Dedifferentiated amniotic fluid mesenchymal stem cell (primary cell): ENCODE data around the gene PRKG1.
A peak's percentile ranks its signal among the peaks of the same experiment; 100 is the strongest.
"Not testable (repeated sequence)": the region's sequence is repeated elsewhere in the genome, so short reads cannot be mapped to it uniquely, and the experiment has no call there.

Experiments
- DNase-seq: peaks from one replicate; pipeline ENCODE4 v3.0.0-alpha.2; 2016; ENCODE audit errors: extremely low spot score

Gene PRKG1

GRCh38 chr10:51651063-51651462 lies 576.8 kb downstream of the PRKG1 start:
- DNase-seq, result no peak

DNA sequence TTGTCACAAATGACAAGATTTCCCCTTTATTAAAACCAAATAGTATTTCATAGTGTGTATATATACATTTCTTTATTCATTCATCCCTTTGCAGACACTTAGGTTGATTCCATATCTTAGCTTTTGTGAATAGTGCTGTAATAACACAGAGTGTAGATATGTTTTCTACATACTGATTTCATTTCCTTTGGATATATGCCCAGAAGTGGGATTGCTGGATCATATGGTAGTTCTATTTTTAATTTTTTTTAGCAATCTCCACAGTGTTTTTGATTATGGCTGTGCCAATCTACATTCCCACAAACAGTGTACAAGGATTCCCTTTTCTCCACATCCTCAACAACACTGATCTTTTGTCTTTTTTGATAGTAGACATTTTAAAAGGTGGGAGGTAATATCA lies 578.7 kb downstream of the PRKG1 start:
- peak; percentile 41 for DNase-seq

DNA sequence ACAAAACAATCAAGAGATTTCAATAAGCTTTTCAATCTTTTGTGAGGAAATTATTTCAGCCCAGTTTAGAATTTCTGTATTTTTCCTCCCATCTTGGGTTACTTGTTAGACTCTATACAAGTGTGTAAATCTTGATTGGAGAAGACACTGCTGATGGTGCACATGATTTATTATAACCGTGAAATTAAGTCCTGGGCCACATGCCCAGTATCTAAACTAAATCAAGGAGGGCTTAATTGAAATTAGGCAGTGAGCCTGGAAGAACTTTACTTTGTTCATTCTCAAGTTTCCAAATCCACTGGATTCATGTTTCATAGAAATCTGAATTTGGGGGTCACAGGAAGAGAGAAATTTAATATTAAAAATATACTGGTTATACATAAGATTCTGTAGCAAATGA lies 580.6 kb downstream of the PRKG1 start:
- no peak for DNase-seq

DNA sequence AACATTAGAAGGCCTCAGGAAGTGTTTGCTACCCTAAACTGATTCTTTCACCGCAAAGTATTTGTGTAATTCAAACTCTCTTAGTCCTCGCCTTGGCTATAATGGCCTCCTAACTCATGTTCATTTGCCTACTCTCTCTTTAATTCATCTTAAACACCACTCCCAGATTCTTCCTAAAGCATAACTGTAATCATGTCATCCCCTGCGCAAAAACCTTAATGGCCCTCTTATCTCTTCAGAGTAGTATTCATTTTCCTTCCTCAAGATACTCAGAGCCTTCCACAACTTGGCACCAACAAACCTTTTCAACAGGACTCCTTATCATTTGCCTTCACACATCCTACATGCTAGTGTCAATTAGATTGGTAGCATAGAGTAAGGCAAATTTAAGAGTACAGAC lies 582.2 kb downstream of the PRKG1 start:
- DNase-seq, result no peak

GRCh38 chr10:51658000-51658399 lies 583.7 kb downstream of the PRKG1 start:
- DNase-seq, result no peak

DNA sequence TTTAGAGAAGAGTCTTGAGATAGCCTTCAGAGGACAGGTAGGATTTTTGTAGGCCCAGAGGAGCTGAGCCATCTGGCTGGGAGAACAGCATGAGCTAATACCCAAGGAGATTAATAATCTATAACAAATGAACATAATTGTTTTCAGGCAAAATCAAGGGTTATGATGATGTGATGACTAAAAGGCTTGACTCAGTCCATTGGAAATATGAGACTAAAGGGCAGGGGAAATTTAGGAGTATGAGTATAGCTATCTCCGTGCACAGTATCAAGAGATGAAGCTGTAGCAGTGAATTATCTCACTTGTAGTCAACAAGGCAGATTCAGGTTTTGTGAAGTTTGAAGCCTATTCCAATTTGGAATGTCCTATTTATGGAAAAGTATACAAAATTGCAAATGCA lies 585.1 kb downstream of the PRKG1 start:
- no peak for DNase-seq

GRCh38 chr10:51663086-51663485 lies 588.8 kb downstream of the PRKG1 start:
- DNase-seq, result no peak

- DNase-seq, result peak; percentile 50
Observed at GRCh38 chr10:51666456-51666855, 592.2 kb downstream of the PRKG1 start.

DNA sequence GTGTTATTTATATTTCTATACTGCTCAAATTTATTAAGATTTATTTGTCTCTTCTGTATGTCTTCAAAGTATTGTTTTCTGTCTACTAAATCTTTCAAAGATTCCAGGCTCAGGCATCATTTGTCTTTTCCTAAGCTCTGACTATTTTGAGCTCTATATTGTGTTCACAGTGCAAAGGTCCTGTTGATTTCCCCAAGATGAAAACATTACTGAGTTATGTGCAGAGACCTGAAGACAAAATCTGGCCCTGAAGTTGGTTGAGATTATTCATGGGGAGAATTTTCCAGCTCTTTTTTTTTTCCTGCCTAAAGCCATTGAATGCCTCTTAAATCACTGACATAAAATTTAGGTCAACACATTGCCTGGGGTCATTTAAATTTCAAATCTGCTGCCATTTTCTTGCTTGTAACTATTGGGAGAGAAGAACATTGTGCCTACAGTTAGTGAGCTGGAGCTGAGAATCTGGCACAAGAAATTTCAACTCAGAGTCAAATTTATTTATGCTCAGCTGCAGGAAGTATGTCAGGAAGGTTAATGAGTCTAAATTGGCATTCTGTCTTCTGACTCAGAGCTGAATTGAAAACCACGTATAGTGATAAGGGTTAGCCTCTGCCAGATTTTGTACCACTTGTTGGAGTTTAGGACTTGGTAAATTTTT lies 593.5 kb downstream of the PRKG1 start:
- peak; percentile 28 for DNase-seq

DNA sequence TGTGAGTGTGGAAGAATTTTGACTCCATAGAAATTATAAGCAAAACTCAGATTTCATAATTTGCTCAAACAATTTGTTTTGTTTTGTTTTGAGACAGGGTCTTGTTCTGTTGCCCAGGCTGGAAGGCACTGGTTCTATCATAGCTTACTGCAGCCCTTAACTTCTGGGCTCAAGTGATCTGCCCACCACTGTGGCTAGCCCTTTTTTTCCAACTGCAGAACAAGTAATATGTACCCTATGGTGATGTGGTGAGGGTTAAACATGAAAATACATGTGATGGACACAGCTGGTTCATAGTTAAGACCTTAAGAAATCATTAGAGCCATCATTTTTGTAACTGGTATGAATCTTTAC lies 594.0 kb downstream of the PRKG1 start:
- DNase-seq, result no peak

GRCh38 chr10:51669041-51669440 lies 594.8 kb downstream of the PRKG1 start:
- no peak for DNase-seq

- DNase-seq, result no peak
Observed at GRCh38 chr10:51672039-51672535, 597.8 kb downstream of the PRKG1 start.

GRCh38 chr10:51675088-51675487 lies 600.8 kb downstream of the PRKG1 start:
- peak; percentile 38 for DNase-seq

DNA sequence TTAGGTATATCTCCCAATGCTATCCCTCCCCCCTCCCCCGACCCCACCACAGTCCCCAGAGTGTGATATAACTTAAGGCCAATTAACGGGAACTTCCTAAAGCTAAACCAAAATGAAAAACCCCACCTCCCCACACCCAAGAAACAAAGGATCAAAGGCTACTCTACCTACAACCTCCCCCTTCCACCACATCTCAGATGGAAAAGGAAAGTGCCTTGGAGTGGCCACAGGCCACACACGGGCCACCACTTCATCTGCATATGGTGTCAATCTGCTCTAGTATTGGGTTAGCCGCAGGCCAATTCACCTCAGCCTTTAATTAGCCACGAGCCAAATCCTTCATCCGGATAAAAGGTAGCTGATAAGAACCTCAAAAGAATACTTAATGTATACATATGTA lies 605.6 kb downstream of the PRKG1 start:
- DNase-seq, result no peak

DNA sequence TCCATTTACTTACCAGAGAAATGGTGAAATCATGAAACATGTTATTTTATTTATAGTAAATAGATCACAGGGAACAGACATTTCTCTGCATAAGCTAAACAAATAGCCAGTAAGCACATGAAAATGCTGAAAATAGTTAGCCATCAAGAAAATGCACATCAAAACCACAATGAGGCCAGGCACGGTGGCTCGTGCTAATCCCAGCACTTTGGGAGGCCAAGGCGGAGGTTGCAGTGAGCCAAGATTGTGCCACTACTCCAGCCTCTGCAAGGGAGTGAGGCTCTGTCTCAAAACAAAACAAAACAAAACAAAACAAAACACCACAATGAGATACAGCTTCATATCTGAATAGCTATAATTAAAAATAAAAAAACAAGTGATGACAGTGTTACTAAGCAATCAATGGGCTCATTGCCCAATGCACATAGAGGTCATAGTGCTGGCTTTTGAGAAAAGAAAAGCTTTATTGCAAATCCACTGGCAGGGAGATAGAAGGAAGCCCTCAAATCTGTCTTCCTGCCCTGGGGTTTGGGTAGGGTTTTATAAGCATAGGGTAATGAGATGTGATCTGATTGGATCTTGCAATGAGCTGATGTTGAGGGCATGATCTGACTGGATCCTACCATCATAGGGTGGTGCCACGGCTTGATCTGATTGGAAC lies 608.9 kb downstream of the PRKG1 start:
- DNase-seq, result peak; percentile 46

- DNase-seq, result no peak
Observed at GRCh38 chr10:51685768-51686167, 611.5 kb downstream of the PRKG1 start.

- no peak for DNase-seq
Observed at GRCh38 chr10:51687296-51687695, 613.0 kb downstream of the PRKG1 start.

DNA sequence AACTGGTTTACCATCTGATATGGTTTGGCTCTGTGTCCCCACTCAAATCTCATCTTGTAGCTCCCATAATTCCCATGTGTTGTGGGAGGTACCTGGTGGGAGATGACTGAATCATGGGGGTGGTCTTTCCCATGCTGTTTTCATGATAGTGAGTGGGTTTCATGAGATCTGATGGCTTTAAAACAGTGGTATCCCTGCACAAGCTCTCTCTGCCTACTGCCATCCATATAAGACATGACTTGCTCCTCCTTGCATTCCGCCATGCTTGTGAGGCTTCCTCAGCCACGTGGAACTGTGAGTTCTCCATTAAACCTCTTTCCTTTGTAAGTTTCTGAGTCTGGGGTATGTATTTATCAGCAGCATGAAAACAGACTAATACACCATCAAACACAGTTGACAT lies 614.5 kb downstream of the PRKG1 start:
- DNase-seq, result not testable (repeated sequence)

GRCh38 chr10:51689536-51689935 lies 615.2 kb downstream of the PRKG1 start:
- DNase-seq, result no peak

- DNase-seq, result no peak
Observed at GRCh38 chr10:51691135-51691534, 616.8 kb downstream of the PRKG1 start.

- no peak for DNase-seq
Observed at GRCh38 chr10:51694086-51694768, 619.9 kb downstream of the PRKG1 start.

- DNase-seq, result no peak
Observed at GRCh38 chr10:51696251-51696650, 622.0 kb downstream of the PRKG1 start.

DNA sequence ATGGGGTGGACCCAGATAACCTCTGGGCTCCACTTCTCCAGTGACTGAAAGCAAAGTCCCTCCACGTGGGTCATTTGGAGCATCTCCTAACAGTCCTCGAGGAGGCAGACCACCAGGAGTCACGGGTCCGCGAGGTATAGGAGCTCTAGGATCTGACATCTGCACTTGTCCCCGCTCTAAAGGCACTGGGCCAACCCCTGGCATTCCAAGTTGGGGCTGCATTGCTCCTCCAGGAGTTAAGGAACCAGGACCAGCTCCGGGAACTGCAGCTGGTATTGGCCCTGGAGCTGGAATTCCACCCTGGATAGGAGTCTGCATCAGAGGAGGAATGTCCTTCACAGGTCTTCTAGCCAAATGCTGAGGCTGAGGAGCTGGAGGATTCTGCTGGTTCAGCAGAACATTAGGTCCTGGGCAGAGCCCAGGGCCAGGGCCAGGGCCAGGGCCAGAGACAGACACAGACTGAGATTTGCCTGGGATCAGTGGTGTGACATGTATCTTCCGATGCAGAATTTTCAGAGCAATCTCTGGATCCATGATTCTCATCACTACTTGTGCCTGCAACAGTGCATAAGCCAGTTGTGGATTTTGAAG lies 624.3 kb downstream of the PRKG1 start:
- DNase-seq, result no peak
